IMR-90 (cell line): ENCODE results near the gene RBMS3. TPM values are rescaled to one million over a fixed set of nuclear protein-coding genes. Genes with fewer than 3 reads are reported as not detected.
A peak's percentile ranks its signal among the peaks of the same experiment; 100 is the strongest.

Experiments
- ATAC-seq: fragments of 200-7000 bp; cut with Tn5 transposase; 2 replicates; pipeline ENCODE4 v1.9.1; 2020; ENCODE audit warnings: low read depth, mild to moderate bottlenecking, moderate library complexity
- BruUV-seq: library from RNA; stranded (reverse); fragments of 400-500 nt; replicated peaks from 2 replicates; lab custom pipeline; 2021; lab: Mats Ljungman, UMichigan
- CTCF ChIA-PET: fragments of 300-600 bp; formaldehyde crosslinking; extraction: SDS; loops from one replicate; lab custom pipeline; 2021; ENCODE audit warnings: antibody characterized with exemption; lab: Yijun Ruan, JAX
- POLR2A ChIA-PET: fragments of 300-600 bp; sonication (Branson Sonifier 250); formaldehyde crosslinking; loops from one replicate; lab custom pipeline; 2022; ENCODE audit warnings: antibody characterized with exemption; ENCODE audit not compliant: unreplicated experiment; lab: Charles Lee
- DNase-seq: peaks from one replicate; pipeline ENCODE4 v3.0.0; 2013
- H2AFZ ChIP-seq: replicated peaks from 2 replicates; pipeline ENCODE3; 2013; ENCODE audit warnings: low read length, mild to moderate bottlenecking; ENCODE audit not compliant: poor library complexity
- H2AK5ac ChIP-seq: 2 replicates; pipeline ENCODE4 v1.6.1; 2013; ENCODE audit warnings: low read depth, low read length, inconsistent platforms
- H2AK9ac ChIP-seq: replicated peaks from 2 replicates; pipeline ENCODE3; 2013; ENCODE audit warnings: mild to moderate bottlenecking, low read depth, low read length, moderate library complexity; ENCODE audit not compliant: poor library complexity
- H2BK120ac ChIP-seq: 2 replicates; pipeline ENCODE4 v1.6.1; 2013; ENCODE audit warnings: low read depth, low read length, inconsistent platforms
- H2BK15ac ChIP-seq: 3 replicates; pipeline ENCODE4 v1.6.1; 2013; ENCODE audit warnings: low read depth, low read length, inconsistent platforms
- H2BK20ac ChIP-seq: 2 replicates; pipeline ENCODE4 v1.6.1; 2013; ENCODE audit warnings: low read depth, mild to moderate bottlenecking, inconsistent platforms, low read length, moderate library complexity
- H2BK5ac ChIP-seq: 2 replicates; pipeline ENCODE4 v1.6.1; 2013; ENCODE audit warnings: mild to moderate bottlenecking, low read depth, low read length, inconsistent platforms; ENCODE audit not compliant: poor library complexity, severe bottlenecking
- H3K14ac ChIP-seq: replicated peaks from 2 replicates; pipeline ENCODE4 v1.6.1; 2013; ENCODE audit warnings: low read depth, low read length, inconsistent platforms
- H3K18ac ChIP-seq: 2 replicates; pipeline ENCODE4 v1.6.1; 2013; ENCODE audit warnings: low read depth, low read length, control low read depth
- H3K23ac ChIP-seq: 2 replicates; pipeline ENCODE4 v1.6.1; 2013; ENCODE audit warnings: low read depth, low read length, inconsistent platforms
- H3K27ac ChIP-seq: 2 replicates; pipeline ENCODE4 v1.5.1; 2013; ENCODE audit warnings: mild to moderate bottlenecking, control low read depth, low read length; ENCODE audit not compliant: insufficient read depth
- H3K27me3 ChIP-seq: 2 replicates; pipeline ENCODE4 v1.6.1; 2013; ENCODE audit warnings: low read length; ENCODE audit not compliant: control insufficient read depth, insufficient read depth
- H3K36me3 ChIP-seq: 2 replicates; pipeline ENCODE4 v1.6.1; 2013; ENCODE audit warnings: low read length, mixed read lengths; ENCODE audit not compliant: control insufficient read depth, insufficient read depth
- H3K4ac ChIP-seq: 2 replicates; pipeline ENCODE4 v1.6.1; 2013; ENCODE audit warnings: low read depth, low read length, inconsistent platforms
- H3K4me1 ChIP-seq: 2 replicates; pipeline ENCODE4 v1.6.1; 2013; ENCODE audit warnings: low read length, mixed read lengths; ENCODE audit not compliant: control insufficient read depth, insufficient read depth
- H3K4me2 ChIP-seq: 2 replicates; pipeline ENCODE4 v1.6.1; 2013; ENCODE audit warnings: low read depth, mild to moderate bottlenecking, control low read depth, low read length, moderate library complexity
- H3K4me3 ChIP-seq: 2 replicates; pipeline ENCODE4 v1.5.1; 2013; ENCODE audit warnings: low read depth, mild to moderate bottlenecking, control low read depth, low read length, moderate library complexity; ENCODE audit not compliant: insufficient read depth
- H3K56ac ChIP-seq: 2 replicates; pipeline ENCODE4 v1.6.1; 2013; ENCODE audit warnings: low read length, inconsistent platforms; ENCODE audit not compliant: insufficient read depth; ENCODE audit errors: extremely low read depth
- H3K79me1 ChIP-seq, 2 experiments: 2 replicates each; pipeline ENCODE4 v1.6.1; 2013; ENCODE audit warnings: low read length in 2 of 2, inconsistent platforms in 1 of 2, low read depth in 1 of 2
- H3K9ac ChIP-seq: 2 replicates; pipeline ENCODE4 v1.6.1; 2013; ENCODE audit warnings: low read depth, low read length, control low read depth
- H3K9me1 ChIP-seq: 2 replicates; pipeline ENCODE4 v1.6.1; 2013; ENCODE audit warnings: low read length, inconsistent platforms; ENCODE audit not compliant: insufficient read depth
- H3K9me3 ChIP-seq: 2 replicates; pipeline ENCODE4 v1.6.1; 2013; ENCODE audit warnings: low read length; ENCODE audit not compliant: control insufficient read depth, insufficient read depth
- H4K20me1 ChIP-seq: 2 replicates; pipeline ENCODE4 v1.6.1; 2013; ENCODE audit warnings: low read length, inconsistent platforms; ENCODE audit not compliant: insufficient read depth
- H4K5ac ChIP-seq: 2 replicates; pipeline ENCODE4 v1.6.1; 2013; ENCODE audit warnings: mild to moderate bottlenecking, low read depth, low read length, control low read depth
- H4K8ac ChIP-seq, 2 experiments: 2 replicates each; pipeline ENCODE4 v1.6.1; 2013; ENCODE audit warnings: low read depth in 2 of 2, low read length in 2 of 2, control low read depth in 1 of 2, inconsistent platforms in 1 of 2
- H4K91ac ChIP-seq: 2 replicates; pipeline ENCODE4 v1.6.1; 2013; ENCODE audit warnings: low read depth, low read length, inconsistent platforms; ENCODE audit not compliant: insufficient read depth
- CHD1 ChIP-seq: IDR thresholded peaks from 2 replicates; pipeline ENCODE4 v1.6.1; 2012; ENCODE audit warnings: low read depth, low read length, improper control_type of control experiment
- FOS ChIP-seq: fragments of 150-350 bp; IDR thresholded peaks from 2 replicates; pipeline ENCODE4 v1.6.1; 2016; ENCODE audit warnings: low read depth, low read length
- MAFK ChIP-seq: IDR thresholded peaks from 2 replicates; pipeline ENCODE4 v1.6.1; 2012; ENCODE audit warnings: low read depth, low read length, improper control_type of control experiment
- MAZ ChIP-seq: IDR thresholded peaks from 2 replicates; pipeline ENCODE4 v1.6.1; 2012; ENCODE audit warnings: low read depth, mild to moderate bottlenecking, low read length, improper control_type of control experiment, moderate library complexity, borderline replicate concordance
- MXI1 ChIP-seq: IDR thresholded peaks from 2 replicates; pipeline ENCODE4 v1.6.1; 2012; ENCODE audit warnings: low read depth, mild to moderate bottlenecking, low read length, moderate library complexity, borderline replicate concordance
- NFE2L2 ChIP-seq: fragments of 150-350 bp; IDR thresholded peaks from 2 replicates; pipeline ENCODE4 v1.6.1; 2016; ENCODE audit warnings: low read depth, mild to moderate bottlenecking, low read length
- POLR2A ChIP-seq: IDR thresholded peaks from 2 replicates; pipeline ENCODE4 v1.6.1; 2012; ENCODE audit warnings: mild to moderate bottlenecking, low read depth, low read length
- RCOR1 ChIP-seq: IDR thresholded peaks from 2 replicates; pipeline ENCODE4 v1.6.1; 2012; ENCODE audit warnings: mild to moderate bottlenecking, low read length, improper control_type of control experiment; ENCODE audit not compliant: insufficient replicate concordance
- SMC3 ChIP-seq: fragments of 150-350 bp; IDR thresholded peaks from 2 replicates; pipeline ENCODE4 v1.6.1; 2016; ENCODE audit warnings: low read depth, mild to moderate bottlenecking, antibody characterized with exemption, low read length, moderate library complexity
- WGBS, 2 experiments: methylation state at CpG; one replicate each; pipeline versions ENCODE4 v1.1.5 to v1.1.7; 2013; ENCODE audit warnings: missing lambda C conversion rate in 2 of 2; ENCODE audit not compliant: insufficient read length in 1 of 2; ENCODE audit errors: extremely low coverage in 2 of 2; 5-methylcytosine and 5-hydroxymethylcytosine counted together
- dilution Hi-C: fragments of 300-500 bp; cut with HindIII; formaldehyde crosslinking; loops from one replicate; pipeline ENCODE4 v1.14.3; 2018; ENCODE audit warnings: low sequenced_read_pairs; ENCODE audit not compliant: unreplicated experiment
- in situ Hi-C: fragments of 300-500 bp; cut with MboI; formaldehyde crosslinking; loops from 3 replicates; pipeline ENCODE4 v1.14.3; 2019; ENCODE audit warnings: low sequenced_read_pairs, inconsistent platforms, mixed read lengths
- intact Hi-C: fragments of 100-400 bp; cut with micrococcal nuclease; formaldehyde crosslinking; loops from 2 replicates; pipeline ENCODE4 v1.10.0; 2022
- polyA plus RNA-seq, 3 experiments: library from polyadenylated mRNA; depleted of rRNA; stranded (reverse); fragments of >200 nt; gene quantifications; 2 replicates each; pipeline ENCODE4 v1.2.3, GENCODE V29; 2012; ENCODE audit warnings: low replicate concordance in 1 of 3
- total RNA-seq: library from RNA; depleted of rRNA; stranded (reverse); fragments of >200 nt; gene quantifications from 2 replicates; pipeline ENCODE4 v1.2.3, GENCODE V29; 2012
- TF ChIP-seq, protein P1 (sequence below): fragments of 150-350 bp; IDR thresholded peaks from 2 replicates; pipeline ENCODE4 v1.6.1; 2017; ENCODE audit warnings: mild to moderate bottlenecking, antibody characterized with exemption, low read length, low read depth
- TF ChIP-seq, protein P2 (sequence below): fragments of 150-350 bp; IDR thresholded peaks from 2 replicates; pipeline ENCODE4 v1.6.1; 2016; ENCODE audit warnings: low read depth, mild to moderate bottlenecking, low read length, moderate library complexity, borderline replicate concordance

Gene RBMS3
- total and polyA plus RNA-seq, 2 of the 4 experiments (the other 2 are of a cell fraction) = 15.2 to 127 TPM

DNA sequence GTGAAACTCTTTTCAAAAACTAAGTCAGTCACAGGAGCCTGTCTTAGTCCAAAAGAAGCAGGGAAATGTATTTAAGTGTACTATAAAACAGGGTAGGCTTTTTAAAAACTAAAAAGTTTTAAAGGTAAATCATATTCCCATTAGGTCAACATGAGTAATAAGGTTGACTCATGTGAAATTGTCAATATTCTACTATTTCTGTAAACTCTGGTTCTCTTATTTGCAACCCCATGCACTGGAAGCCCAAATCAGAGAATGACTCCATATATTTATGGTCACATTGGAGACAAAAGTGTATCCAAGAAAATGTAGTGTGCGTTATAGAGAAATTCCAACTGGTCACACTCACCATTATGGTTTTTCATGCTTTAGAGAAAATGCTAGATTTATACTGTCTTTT, 725.2 kb downstream of the RBMS3 start:
- Histone ChIP-seq H4K5ac (no peak overlapping the region), H3K4me3 (no peak overlapping the region), H3K9me3 (no peaks in the 10 kb centered on the region), H4K8ac (no peak overlapping the region), H3K9me1 (no peaks in the 10 kb centered on the region), H3K56ac (no peak overlapping the region), H3K36me3 (no peaks in the 10 kb centered on the region), H3K27me3 (no peaks in the 10 kb centered on the region), H2AK9ac (no peak overlapping the region), H3K4ac (no peak overlapping the region), H4K91ac (no peak overlapping the region), H2BK120ac (no peak overlapping the region), H3K27ac (no peak overlapping the region), H2BK20ac (no peak overlapping the region), H3K4me1 (peaks cover 2% of the 10 kb centered on the region; the same call in 1 of the 2 replicates), H2BK5ac (no peak overlapping the region), H2AK5ac (no peak overlapping the region), H2AFZ (no peak overlapping the region), H4K20me1 (no peaks in the 10 kb centered on the region), H3K4me2 (no peak overlapping the region), H3K23ac (no peak overlapping the region), H3K18ac (no peak overlapping the region), H3K9ac (no peak overlapping the region), H2BK15ac (no peak overlapping the region), H3K79me1 (no peaks in the 10 kb centered on the region), H3K14ac (no peak overlapping the region)
- TF ChIP-seq MAZ (no peak), SMC3 (no peak), NFE2L2 (no peak), POLR2A (no peak), RCOR1 (no peak), MAFK (no peak), FOS (no peak), CHD1 (no peak), MXI1 (no peak)
- TF ChIP-seq, protein P1, sequence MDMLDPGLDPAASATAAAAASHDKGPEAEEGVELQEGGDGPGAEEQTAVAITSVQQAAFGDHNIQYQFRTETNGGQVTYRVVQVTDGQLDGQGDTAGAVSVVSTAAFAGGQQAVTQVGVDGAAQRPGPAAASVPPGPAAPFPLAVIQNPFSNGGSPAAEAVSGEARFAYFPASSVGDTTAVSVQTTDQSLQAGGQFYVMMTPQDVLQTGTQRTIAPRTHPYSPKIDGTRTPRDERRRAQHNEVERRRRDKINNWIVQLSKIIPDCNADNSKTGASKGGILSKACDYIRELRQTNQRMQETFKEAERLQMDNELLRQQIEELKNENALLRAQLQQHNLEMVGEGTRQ = no peak
- TF ChIP-seq, protein P2, sequence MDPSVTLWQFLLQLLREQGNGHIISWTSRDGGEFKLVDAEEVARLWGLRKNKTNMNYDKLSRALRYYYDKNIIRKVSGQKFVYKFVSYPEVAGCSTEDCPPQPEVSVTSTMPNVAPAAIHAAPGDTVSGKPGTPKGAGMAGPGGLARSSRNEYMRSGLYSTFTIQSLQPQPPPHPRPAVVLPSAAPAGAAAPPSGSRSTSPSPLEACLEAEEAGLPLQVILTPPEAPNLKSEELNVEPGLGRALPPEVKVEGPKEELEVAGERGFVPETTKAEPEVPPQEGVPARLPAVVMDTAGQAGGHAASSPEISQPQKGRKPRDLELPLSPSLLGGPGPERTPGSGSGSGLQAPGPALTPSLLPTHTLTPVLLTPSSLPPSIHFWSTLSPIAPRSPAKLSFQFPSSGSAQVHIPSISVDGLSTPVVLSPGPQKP = no peak
- TSS peak; percentile 16 for BruUV-seq
- DNase-seq (peak; percentile 72), ATAC-seq (peak; percentile 50; the same call in 1 of the 2 replicates)
- POLR2A ChIA-PET = no interaction called here
- CTCF ChIA-PET = no interaction called here
- intact Hi-C loops = no loop called here
- no CpG with 5 or more reads among the region's 1 CpG for WGBS, 2 experiments
- dilution Hi-C loops = no loop called here
- in situ Hi-C loops = no loop called here
